ENCODE measurements around the gene ARHGAP32. TPM values are rescaled to one million over a fixed set of nuclear protein-coding genes. Genes with fewer than 3 reads are reported as not detected.

Gene ARHGAP32
- total RNA-seq, 1 experiment from 2014 or later, result 54.0 TPM

- no TSS peak for BruUV-seq (replicated peaks)
- peaks cover 13% of the 10 kb centered on the region for H3K9me3 ChIP-seq
- no peaks in the 10 kb centered on the region for H3K27me3 Mint-ChIP-seq (ENCODE audit: insufficient read depth, unreplicated experiment)
- peaks cover 20% of the 10 kb centered on the region for H3K36me3 Mint-ChIP-seq (ENCODE audit: insufficient read depth, unreplicated experiment)
- H3K27me3 ChIP-seq (replicated peaks; ENCODE audit: control insufficient read depth, insufficient read depth, low read length), result no peaks in the 10 kb centered on the region
- H3K4me3 ChIP-seq (ENCODE audit: low read depth, low read length), result no peak overlapping the region
- no peak for TF ChIP-seq CTCF (IDR thresholded peaks at IDR 0.05; ENCODE audit: insufficient read depth in 1 of 2, low read depth in 1 of 2, low read length in 1 of 2, severe bottlenecking in 1 of 2, unreplicated experiment in 1 of 2)
- no peaks in the 10 kb centered on the region for H3K4me1 ChIP-seq
- H3K36me3 ChIP-seq (ENCODE audit: control insufficient read depth, insufficient read depth, low read length), result peaks cover 2% of the 10 kb centered on the region
- H3K9me3 Mint-ChIP-seq (ENCODE audit: unreplicated experiment), result peaks cover 23% of the 10 kb centered on the region
- ChIA-PET POLR2A (no interaction called here), CTCF (interaction anchor here (0.6 kb wide), 1 partner anchor 547 kb away, joined by 3 read pairs; no protein-coding TSS in a partner anchor)
- H3K27ac Mint-ChIP-seq (ENCODE audit: unreplicated experiment), result no peak overlapping the region
- no peak overlapping the region for H3K4me3 Mint-ChIP-seq (ENCODE audit: unreplicated experiment)
- DNase-seq, result no peak
- intact Hi-C loops (cut with micrococcal nuclease; ENCODE audit: unreplicated experiment), result no loop called here
- no peaks in the 10 kb centered on the region for H3K4me1 Mint-ChIP-seq (ENCODE audit: low read depth, unreplicated experiment)
These were observed 10.5 kb upstream of the ARHGAP32 start for GRCh38 chr11:129202646-129203045.

- TF ChIP-seq CTCF (IDR thresholded peaks at IDR 0.05; ENCODE audit: insufficient read depth in 1 of 2, low read depth in 1 of 2, low read length in 1 of 2, severe bottlenecking in 1 of 2, unreplicated experiment in 1 of 2), result no peak
- no TSS peak for BruUV-seq (replicated peaks)
- no peak overlapping the region for H3K4me3 Mint-ChIP-seq (ENCODE audit: unreplicated experiment)
These were observed 3.6 kb upstream of the ARHGAP32 start for GRCh38 chr11:129195682-129196081.

GRCh38 chr11:129191649-129192048 is 476 bp downstream of the ARHGAP32 start:
- Mint-ChIP-seq H3K27ac (ENCODE audit: unreplicated experiment) (no peak overlapping the region), H3K4me3 (ENCODE audit: unreplicated experiment) (no peak overlapping the region), H3K27me3 (ENCODE audit: insufficient read depth, unreplicated experiment) (no peaks in the 10 kb centered on the region), H3K36me3 (ENCODE audit: insufficient read depth, unreplicated experiment) (peaks cover 5% of the 10 kb centered on the region), H3K4me1 (ENCODE audit: low read depth, unreplicated experiment) (peaks cover 6% of the 10 kb centered on the region), H3K9me3 (ENCODE audit: unreplicated experiment) (peaks cover 7% of the 10 kb centered on the region)
- POLR2A ChIA-PET, result no interaction called here
- BruUV-seq (replicated peaks), result no TSS peak
- no peaks in the 10 kb centered on the region for H3K36me3 ChIP-seq (ENCODE audit: control insufficient read depth, insufficient read depth, low read length)
- DNase-seq, result peak in 1 of 2 experiments; percentile 29
- no peaks in the 10 kb centered on the region for H3K9me3 ChIP-seq
- H3K4me1 ChIP-seq, result peaks cover 26% of the 10 kb centered on the region
- intact Hi-C loops (cut with micrococcal nuclease; ENCODE audit: unreplicated experiment), result loop anchor here (5.0 kb wide), 1 partner anchor 74 kb away; no protein-coding TSS in a partner anchor
- H3K4me3 ChIP-seq (ENCODE audit: low read depth, low read length), result no peak overlapping the region
- no peak for TF ChIP-seq CTCF (IDR thresholded peaks at IDR 0.05; ENCODE audit: insufficient read depth in 1 of 2, low read depth in 1 of 2, low read length in 1 of 2, severe bottlenecking in 1 of 2, unreplicated experiment in 1 of 2)
- no peaks in the 10 kb centered on the region for H3K27me3 ChIP-seq (replicated peaks; ENCODE audit: control insufficient read depth, insufficient read depth, low read length)
- CTCF ChIA-PET, result no interaction called here

More at GRCh38 chr11:129195682-129196081, 3.6 kb upstream of the ARHGAP32 start:
- Mint-ChIP-seq H3K27me3 (ENCODE audit: insufficient read depth, unreplicated experiment) (no peaks in the 10 kb centered on the region), H3K36me3 (ENCODE audit: insufficient read depth, unreplicated experiment) (peaks cover 15% of the 10 kb centered on the region), H3K9me3 (ENCODE audit: unreplicated experiment) (peaks cover 21% of the 10 kb centered on the region), H3K4me1 (ENCODE audit: low read depth, unreplicated experiment) (peaks cover 6% of the 10 kb centered on the region), H3K27ac (ENCODE audit: unreplicated experiment) (no peak overlapping the region)
- H3K4me1 ChIP-seq, result peaks cover 16% of the 10 kb centered on the region
- ChIA-PET CTCF (interaction anchor here (0.6 to 1.5 kb wide), 2 partner anchors 80 to 136 kb away, joined by 3 read pairs; no protein-coding TSS in a partner anchor), POLR2A (no interaction called here)
- DNase-seq, result no peak
- peaks cover 2% of the 10 kb centered on the region for H3K36me3 ChIP-seq (ENCODE audit: control insufficient read depth, insufficient read depth, low read length)
- H3K4me3 ChIP-seq (ENCODE audit: low read depth, low read length), result no peak overlapping the region
- intact Hi-C loops (cut with micrococcal nuclease; ENCODE audit: unreplicated experiment), result no loop called here
- H3K9me3 ChIP-seq, result peaks cover 13% of the 10 kb centered on the region
- no peaks in the 10 kb centered on the region for H3K27me3 ChIP-seq (replicated peaks; ENCODE audit: control insufficient read depth, insufficient read depth, low read length)
